Panc1 (cell line): Measurements from ENCODE around the gene TERB1.
A peak's percentile ranks its signal among the peaks of the same experiment; 100 is the strongest.

Source experiments
- CTCF ChIP-seq: fragments of 450-650 bp; IDR thresholded peaks from 2 replicates; pipeline ENCODE4 v1.5.1; 2017; ENCODE audit warnings: mild to moderate bottlenecking
- POLR2AphosphoS5 ChIP-seq: IDR thresholded peaks from 2 replicates; pipeline ENCODE4 v1.6.1; 2012; ENCODE audit warnings: mild to moderate bottlenecking, low read depth, low read length, moderate library complexity
- TF ChIP-seq, protein P1 (sequence below), 2 experiments: IDR thresholded peaks; 2 replicates each; pipeline ENCODE4 v1.6.1; 2011 to 2012; ENCODE audit warnings: low read depth in 2 of 2, control low read depth in 1 of 2, low read length in 1 of 2, mild to moderate bottlenecking in 1 of 2, moderate library complexity in 1 of 2; ENCODE audit not compliant: insufficient read depth in 1 of 2

DNA sequence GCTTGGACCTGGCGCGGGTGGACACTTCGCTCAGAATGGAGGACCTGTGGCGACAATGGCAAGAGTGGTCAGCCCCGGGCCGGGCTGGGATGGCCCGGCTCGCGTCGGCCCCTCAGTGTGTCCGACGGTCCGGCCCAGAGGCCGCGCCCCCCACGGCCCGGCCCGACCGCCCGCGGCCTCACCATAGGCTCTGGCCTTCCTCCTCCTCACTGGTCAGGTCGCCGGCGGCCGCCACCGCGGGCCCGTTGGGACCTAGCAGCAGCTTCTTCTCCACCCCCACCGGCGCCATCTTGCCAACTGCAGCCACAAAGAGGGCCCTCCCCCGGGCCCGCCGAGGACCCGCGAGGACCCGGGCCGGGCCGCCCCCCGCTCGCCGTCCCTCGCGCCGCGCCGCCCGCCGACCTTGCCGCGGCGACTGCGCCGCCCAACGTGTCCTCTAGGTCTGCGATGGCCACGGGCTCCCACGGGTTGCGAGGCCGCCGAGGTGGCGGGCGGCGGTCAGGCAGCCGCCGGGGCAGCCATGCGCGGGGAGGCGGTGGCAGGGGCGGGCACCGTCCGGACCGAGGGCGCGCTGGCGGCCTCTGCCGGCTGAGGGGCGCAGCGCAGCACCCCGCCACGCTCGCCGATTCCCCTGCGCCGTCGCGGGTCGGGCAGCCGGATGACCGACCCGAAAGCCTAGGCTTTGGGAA lies 49.9 kb downstream of the TERB1 start, which contains the start of gene DYNC1LI2:
- peak; percentile 96 for TF ChIP-seq CTCF
- TF ChIP-seq POLR2AphosphoS5 = no peak; the same call in 1 of the 2 replicates
- TF ChIP-seq, protein P1, sequence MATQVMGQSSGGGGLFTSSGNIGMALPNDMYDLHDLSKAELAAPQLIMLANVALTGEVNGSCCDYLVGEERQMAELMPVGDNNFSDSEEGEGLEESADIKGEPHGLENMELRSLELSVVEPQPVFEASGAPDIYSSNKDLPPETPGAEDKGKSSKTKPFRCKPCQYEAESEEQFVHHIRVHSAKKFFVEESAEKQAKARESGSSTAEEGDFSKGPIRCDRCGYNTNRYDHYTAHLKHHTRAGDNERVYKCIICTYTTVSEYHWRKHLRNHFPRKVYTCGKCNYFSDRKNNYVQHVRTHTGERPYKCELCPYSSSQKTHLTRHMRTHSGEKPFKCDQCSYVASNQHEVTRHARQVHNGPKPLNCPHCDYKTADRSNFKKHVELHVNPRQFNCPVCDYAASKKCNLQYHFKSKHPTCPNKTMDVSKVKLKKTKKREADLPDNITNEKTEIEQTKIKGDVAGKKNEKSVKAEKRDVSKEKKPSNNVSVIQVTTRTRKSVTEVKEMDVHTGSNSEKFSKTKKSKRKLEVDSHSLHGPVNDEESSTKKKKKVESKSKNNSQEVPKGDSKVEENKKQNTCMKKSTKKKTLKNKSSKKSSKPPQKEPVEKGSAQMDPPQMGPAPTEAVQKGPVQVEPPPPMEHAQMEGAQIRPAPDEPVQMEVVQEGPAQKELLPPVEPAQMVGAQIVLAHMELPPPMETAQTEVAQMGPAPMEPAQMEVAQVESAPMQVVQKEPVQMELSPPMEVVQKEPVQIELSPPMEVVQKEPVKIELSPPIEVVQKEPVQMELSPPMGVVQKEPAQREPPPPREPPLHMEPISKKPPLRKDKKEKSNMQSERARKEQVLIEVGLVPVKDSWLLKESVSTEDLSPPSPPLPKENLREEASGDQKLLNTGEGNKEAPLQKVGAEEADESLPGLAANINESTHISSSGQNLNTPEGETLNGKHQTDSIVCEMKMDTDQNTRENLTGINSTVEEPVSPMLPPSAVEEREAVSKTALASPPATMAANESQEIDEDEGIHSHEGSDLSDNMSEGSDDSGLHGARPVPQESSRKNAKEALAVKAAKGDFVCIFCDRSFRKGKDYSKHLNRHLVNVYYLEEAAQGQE (IDR thresholded peaks at IDR 0.05; ENCODE audit: insufficient read depth in 1 of 2, low read depth in 2 of 2, low read length in 1 of 2) = no peak
